ENCODE measurements around the gene RMDN3.

RMDN3 gene

GRCh38 chr15:40714144-40714543, 40.9 kb downstream of the RMDN3 start:
- Histone ChIP-seq H3K4me1 (ENCODE audit: control insufficient read depth in 1 of 2, insufficient read depth in 2 of 2, low read length in 2 of 2) (no peaks in the 10 kb centered on the region), H3K9me3 (ENCODE audit: control insufficient read depth in 1 of 2, low read length in 2 of 2) (no peaks in the 10 kb centered on the region), H3K4me3 (ENCODE audit: low read depth in 1 of 2, low read length in 2 of 2) (no peak overlapping the region), H3K27me3 (ENCODE audit: low read depth, low read length) (no peaks in the 10 kb centered on the region), H3K27ac (ENCODE audit: low read length) (no peak overlapping the region), H3K36me3 (ENCODE audit: control insufficient read depth in 1 of 2, insufficient read depth in 2 of 2, low read length in 2 of 2) (no peaks in the 10 kb centered on the region)

GRCh38 chr15:40706121-40706520, 48.9 kb downstream of the RMDN3 start:
- Histone ChIP-seq H3K36me3 (ENCODE audit: control insufficient read depth in 1 of 2, insufficient read depth in 2 of 2, low read length in 2 of 2) (no peaks in the 10 kb centered on the region), H3K9me3 (ENCODE audit: control insufficient read depth in 1 of 2, low read length in 2 of 2) (no peaks in the 10 kb centered on the region), H3K27ac (ENCODE audit: low read length) (no peak overlapping the region), H3K27me3 (ENCODE audit: low read depth, low read length) (no peaks in the 10 kb centered on the region), H3K4me3 (ENCODE audit: low read depth in 1 of 2, low read length in 2 of 2) (no peak overlapping the region), H3K4me1 (ENCODE audit: control insufficient read depth in 1 of 2, insufficient read depth in 2 of 2, low read length in 2 of 2) (no peaks in the 10 kb centered on the region)

GRCh38 chr15:40702077-40702476, 53.0 kb downstream of the RMDN3 start:
- H3K9me3 ChIP-seq (ENCODE audit: control insufficient read depth in 1 of 2, low read length in 2 of 2) = no peaks in the 10 kb centered on the region
- H3K27me3 ChIP-seq (ENCODE audit: low read depth, low read length) = no peaks in the 10 kb centered on the region
- no peaks in the 10 kb centered on the region for H3K4me1 ChIP-seq (ENCODE audit: control insufficient read depth in 1 of 2, insufficient read depth in 2 of 2, low read length in 2 of 2)
- no peak overlapping the region for H3K27ac ChIP-seq (ENCODE audit: low read length)
- no peaks in the 10 kb centered on the region for H3K36me3 ChIP-seq (ENCODE audit: control insufficient read depth in 1 of 2, insufficient read depth in 2 of 2, low read length in 2 of 2)
- H3K4me3 ChIP-seq (ENCODE audit: low read depth in 1 of 2, low read length in 2 of 2) = no peak overlapping the region

- H3K4me3 ChIP-seq (ENCODE audit: low read depth in 1 of 2, low read length in 2 of 2) = no peak overlapping the region
- no peaks in the 10 kb centered on the region for H3K9me3 ChIP-seq (ENCODE audit: control insufficient read depth in 1 of 2, low read length in 2 of 2)
- peaks cover 3 to 6% of the 10 kb centered on the region in 2 donors for H3K4me1 ChIP-seq (ENCODE audit: control insufficient read depth in 1 of 2, insufficient read depth in 2 of 2, low read length in 2 of 2)
- H3K27me3 ChIP-seq (ENCODE audit: low read depth, low read length) = no peaks in the 10 kb centered on the region
- H3K36me3 ChIP-seq (ENCODE audit: control insufficient read depth in 1 of 2, insufficient read depth in 2 of 2, low read length in 2 of 2) = peaks cover 0 to 4% of the 10 kb centered on the region in 2 donors
- no peak overlapping the region for H3K27ac ChIP-seq (ENCODE audit: low read length)
Measured at GRCh38 chr15:40697916-40698315, 57.1 kb downstream of the RMDN3 start.

GRCh38 chr15:40696228-40696627, 58.8 kb downstream of the RMDN3 start:
- no peak overlapping the region for H3K27ac ChIP-seq (ENCODE audit: low read length)
- H3K9me3 ChIP-seq (ENCODE audit: control insufficient read depth in 1 of 2, low read length in 2 of 2) = no peaks in the 10 kb centered on the region
- H3K4me3 ChIP-seq (ENCODE audit: low read depth in 1 of 2, low read length in 2 of 2) = no peak overlapping the region
- H3K36me3 ChIP-seq (ENCODE audit: control insufficient read depth in 1 of 2, insufficient read depth in 2 of 2, low read length in 2 of 2) = peaks cover 0 to 4% of the 10 kb centered on the region in 2 donors
- H3K27me3 ChIP-seq (ENCODE audit: low read depth, low read length) = no peaks in the 10 kb centered on the region
- H3K4me1 ChIP-seq (ENCODE audit: control insufficient read depth in 1 of 2, insufficient read depth in 2 of 2, low read length in 2 of 2) = peaks cover 3 to 6% of the 10 kb centered on the region in 2 donors

GRCh38 chr15:40695469-40695890, 59.6 kb downstream of the RMDN3 start:
- H3K4me1 ChIP-seq (ENCODE audit: control insufficient read depth in 1 of 2, insufficient read depth in 2 of 2, low read length in 2 of 2) = peaks cover 3 to 6% of the 10 kb centered on the region in 2 donors

GRCh38 chr15:40694688-40695468, 60.2 kb downstream of the RMDN3 start, which contains the start of gene RAD51:
TSS of gene RAD51 (plus strand) at chr15:40695174. CDS start at chr15:40698759, 3,585 bp downstream.
- H3K4me1 ChIP-seq (ENCODE audit: control insufficient read depth in 1 of 2, insufficient read depth in 2 of 2, low read length in 2 of 2) = peaks cover 3 to 6% of the 10 kb centered on the region in 2 donors
- no peaks in the 10 kb centered on the region for H3K27me3 ChIP-seq (ENCODE audit: low read depth, low read length)
- H3K9me3 ChIP-seq (ENCODE audit: control insufficient read depth in 1 of 2, low read length in 2 of 2) = no peaks in the 10 kb centered on the region
- H3K36me3 ChIP-seq (ENCODE audit: control insufficient read depth in 1 of 2, insufficient read depth in 2 of 2, low read length in 2 of 2) = peaks cover 0 to 4% of the 10 kb centered on the region in 2 donors
- H3K27ac ChIP-seq (ENCODE audit: low read length) = peak within 1 kb of the TSS; percentile 97
- peak within 1 kb of the TSS; percentile 94 to 99 for H3K4me3 ChIP-seq (ENCODE audit: low read depth in 1 of 2, low read length in 2 of 2)

More at GRCh38 chr15:40695469-40695890, 59.6 kb downstream of the RMDN3 start:
- no peaks in the 10 kb centered on the region for H3K27me3 ChIP-seq (ENCODE audit: low read depth, low read length)
- no peaks in the 10 kb centered on the region for H3K9me3 ChIP-seq (ENCODE audit: control insufficient read depth in 1 of 2, low read length in 2 of 2)
- no peak overlapping the region for H3K27ac ChIP-seq (ENCODE audit: low read length)
- H3K4me3 ChIP-seq (ENCODE audit: low read depth in 1 of 2, low read length in 2 of 2) = peak overlapping the region; percentile 94 to 99
- H3K36me3 ChIP-seq (ENCODE audit: control insufficient read depth in 1 of 2, insufficient read depth in 2 of 2, low read length in 2 of 2) = peaks cover 0 to 4% of the 10 kb centered on the region in 2 donors

- peak overlapping the region; percentile 94 to 99 for H3K4me3 ChIP-seq (ENCODE audit: low read depth in 1 of 2, low read length in 2 of 2)
- no peaks in the 10 kb centered on the region for H3K27me3 ChIP-seq (ENCODE audit: low read depth, low read length)
- H3K27ac ChIP-seq (ENCODE audit: low read length) = peak overlapping the region; percentile 97
- H3K9me3 ChIP-seq (ENCODE audit: control insufficient read depth in 1 of 2, low read length in 2 of 2) = no peaks in the 10 kb centered on the region
- H3K36me3 ChIP-seq (ENCODE audit: control insufficient read depth in 1 of 2, insufficient read depth in 2 of 2, low read length in 2 of 2) = peaks cover 0 to 4% of the 10 kb centered on the region in 2 donors
- H3K4me1 ChIP-seq (ENCODE audit: control insufficient read depth in 1 of 2, insufficient read depth in 2 of 2, low read length in 2 of 2) = peaks cover 3 to 6% of the 10 kb centered on the region in 2 donors
Measured at GRCh38 chr15:40693904-40694687, 61.0 kb downstream of the RMDN3 start.

GRCh38 chr15:40691737-40692136, 63.3 kb downstream of the RMDN3 start:
- Histone ChIP-seq H3K4me3 (ENCODE audit: low read depth in 1 of 2, low read length in 2 of 2) (no peak overlapping the region), H3K4me1 (ENCODE audit: control insufficient read depth in 1 of 2, insufficient read depth in 2 of 2, low read length in 2 of 2) (peaks cover 3 to 6% of the 10 kb centered on the region in 2 donors), H3K27ac (ENCODE audit: low read length) (no peak overlapping the region), H3K27me3 (ENCODE audit: low read depth, low read length) (no peaks in the 10 kb centered on the region), H3K9me3 (ENCODE audit: control insufficient read depth in 1 of 2, low read length in 2 of 2) (no peaks in the 10 kb centered on the region), H3K36me3 (ENCODE audit: control insufficient read depth in 1 of 2, insufficient read depth in 2 of 2, low read length in 2 of 2) (peaks cover 0 to 4% of the 10 kb centered on the region in 2 donors)

GRCh38 chr15:40688932-40689799, 65.9 kb downstream of the RMDN3 start:
- no peak overlapping the region for H3K4me3 ChIP-seq (ENCODE audit: low read depth in 1 of 2, low read length in 2 of 2)
- H3K36me3 ChIP-seq (ENCODE audit: control insufficient read depth in 1 of 2, insufficient read depth in 2 of 2, low read length in 2 of 2) = no peaks in the 10 kb centered on the region
- H3K27me3 ChIP-seq (ENCODE audit: low read depth, low read length) = no peaks in the 10 kb centered on the region
- no peaks in the 10 kb centered on the region for H3K9me3 ChIP-seq (ENCODE audit: control insufficient read depth in 1 of 2, low read length in 2 of 2)
- H3K4me1 ChIP-seq (ENCODE audit: control insufficient read depth in 1 of 2, insufficient read depth in 2 of 2, low read length in 2 of 2) = peaks cover 3 to 5% of the 10 kb centered on the region in 2 donors
- no peak overlapping the region for H3K27ac ChIP-seq (ENCODE audit: low read length)
